Esophagus mucosa (tissue), 1 donor: ENCODE data around the gene FAM234B. TPM values are rescaled to one million over a fixed set of nuclear protein-coding genes. Genes with fewer than 3 reads are reported as not detected.

Experiments used
- ATAC-seq: fragments of 200-7000 bp; cut with Tn5 transposase; one replicate; pipeline ENCODE4 v1.9.1; 2020
- total RNA-seq: library from RNA; stranded (reverse); gene quantifications from one replicate; pipeline ENCODE4 v1.2.4, GENCODE V29; 2023
- donor health status: DM: yes; HTN: yes; CAD: no.

FAM234B gene
- total RNA-seq, 1 donor from 2014 or later: 2.4 TPM

DNA sequence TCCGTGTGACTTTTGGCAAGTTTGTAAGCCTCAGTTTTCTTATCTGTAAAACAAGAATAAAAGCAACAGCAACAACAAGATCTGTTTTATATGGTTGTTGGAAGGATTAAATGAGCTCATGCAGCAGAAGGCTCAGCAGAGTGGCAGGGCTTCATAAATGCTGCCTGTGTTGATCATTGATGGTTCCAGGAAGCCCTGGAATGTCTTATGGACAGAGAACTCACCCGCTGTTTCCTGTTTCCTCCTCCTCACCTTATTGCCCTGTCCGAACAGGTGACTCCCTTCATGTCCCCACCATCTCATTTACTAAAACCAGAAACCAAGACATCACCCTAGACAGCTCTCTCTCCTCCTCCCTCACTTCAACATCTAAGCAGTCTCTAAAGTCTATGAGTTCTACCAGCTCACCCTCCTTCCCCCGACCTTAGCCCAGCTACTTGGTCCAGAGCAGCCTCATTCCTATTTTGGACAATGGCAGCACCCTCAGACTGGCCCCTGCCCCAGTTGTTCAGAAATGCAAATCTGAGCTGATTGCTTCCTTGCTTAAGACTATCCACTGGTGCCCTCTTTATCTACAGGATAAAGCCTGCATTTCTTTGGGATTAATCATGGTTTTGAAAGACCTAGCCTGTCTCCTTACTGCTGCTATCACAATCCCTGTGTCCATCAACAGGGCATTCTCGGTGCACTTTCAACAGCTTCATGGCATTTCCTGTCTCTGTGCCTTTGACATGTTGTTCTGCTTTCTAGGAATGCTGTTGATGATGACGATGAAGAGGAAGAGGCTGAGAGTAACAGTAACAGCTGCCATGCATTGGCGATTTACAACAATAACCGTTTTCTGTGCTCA, 80.7 kb downstream of the FAM234B start:
- no peak for ATAC-seq

DNA sequence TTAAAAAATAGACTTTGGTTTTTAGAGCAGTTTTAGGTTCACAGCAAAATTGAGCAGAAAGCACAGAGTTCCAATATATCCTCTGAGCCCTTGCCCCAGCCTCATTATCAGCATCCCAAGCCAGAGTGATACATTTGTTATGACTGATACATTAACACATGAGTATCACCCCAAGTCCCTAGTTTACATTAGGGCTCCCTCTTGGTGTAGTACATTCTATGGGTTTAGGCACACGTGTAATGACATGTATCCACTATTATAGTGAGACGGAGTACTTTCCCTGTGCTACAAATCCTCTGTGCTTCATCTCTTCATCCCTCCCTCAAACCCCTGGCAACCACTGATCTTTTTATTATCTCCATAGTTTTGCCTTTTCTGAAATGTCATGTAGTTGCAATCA, 81.8 kb downstream of the FAM234B start:
- peak; percentile 71 for ATAC-seq

DNA sequence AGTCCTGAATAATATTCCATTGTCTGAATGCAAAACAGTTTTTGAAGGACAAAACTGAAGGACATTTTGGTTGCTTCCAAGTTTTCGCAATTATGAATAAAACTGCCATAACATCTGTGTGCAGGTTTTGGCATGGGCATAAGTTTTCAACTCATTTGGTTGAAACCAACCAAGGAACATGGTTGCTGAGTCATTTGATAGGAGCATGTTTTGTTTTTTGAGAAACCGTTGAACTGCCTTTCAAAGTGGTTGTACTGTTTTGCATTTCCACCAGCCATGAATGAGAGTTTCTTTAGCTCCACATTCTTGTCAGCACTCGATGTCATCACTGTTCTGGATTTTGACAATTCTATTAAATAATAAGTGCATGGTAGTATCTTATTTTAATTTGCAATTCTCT, 82.3 kb downstream of the FAM234B start:
- ATAC-seq: no peak

- no peak for ATAC-seq
Measured at GRCh38 chr12:13127444-13127843, 83.3 kb downstream of the FAM234B start.

- ATAC-seq: no peak
Measured at GRCh38 chr12:13128291-13128965, 84.2 kb downstream of the FAM234B start.

DNA sequence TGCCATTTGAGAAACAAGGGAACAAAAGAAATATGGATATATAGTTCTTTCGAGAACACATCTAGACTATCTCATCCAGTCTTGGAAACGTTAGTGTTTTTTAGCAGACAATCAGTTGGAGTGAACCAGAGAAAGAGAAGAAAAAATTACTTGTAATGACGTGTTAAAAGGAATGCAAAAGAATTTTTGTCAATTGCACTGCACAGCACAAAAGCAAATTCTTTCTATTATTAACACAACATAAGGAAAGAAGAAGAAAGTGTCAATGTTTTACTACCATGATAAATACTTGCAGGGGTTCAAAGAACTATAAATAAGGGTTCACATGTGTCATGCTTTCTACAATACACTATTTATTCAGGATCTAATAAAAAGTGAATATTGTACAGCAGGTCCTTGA, 86.8 kb downstream of the FAM234B start:
- no peak for ATAC-seq

Other genes with a start within 250 kb of the FAM234B start
- gene DDX47, start 231.0 kb upstream of the FAM234B start, total RNA-seq: 36.5 TPM
- gene GPRC5A, start 152.8 kb upstream of the FAM234B start, total RNA-seq: 11.8 TPM
- gene GPRC5D, start 92.2 kb upstream of the FAM234B start, total RNA-seq: not detected
- gene HEBP1, start 44.1 kb upstream of the FAM234B start, total RNA-seq: 24.5 TPM
- gene GSG1, start 59.3 kb downstream of the FAM234B start, total RNA-seq: not detected
- gene EMP1, start 152.3 kb downstream of the FAM234B start, total RNA-seq: 1,972 TPM